Osteocyte (in vitro differentiated cells): ENCODE results near the gene TM7SF2. TPM values are rescaled to one million over a fixed set of nuclear protein-coding genes. Genes with fewer than 3 reads are reported as not detected.

ENCODE experiments used
- DNase-seq: peaks from one replicate; pipeline ENCODE4 v3.0.0; 2021; ENCODE audit warnings: mixed read lengths; ENCODE audit not compliant: unreplicated experiment; ENCODE audit errors: extremely low spot score
- H3K27ac Mint-ChIP-seq: one replicate; pipeline ENCODE4 v1.8.0; 2021; ENCODE audit warnings: mild to moderate bottlenecking, mixed read lengths; ENCODE audit not compliant: unreplicated experiment
- H3K27me3 Mint-ChIP-seq: one replicate; pipeline ENCODE4 v1.8.0; 2021; ENCODE audit warnings: mixed read lengths; ENCODE audit not compliant: unreplicated experiment
- H3K36me3 Mint-ChIP-seq: one replicate; pipeline ENCODE4 v1.8.0; 2021; ENCODE audit warnings: mixed read lengths; ENCODE audit not compliant: unreplicated experiment
- H3K4me1 Mint-ChIP-seq: one replicate; pipeline ENCODE4 v1.8.0; 2021; ENCODE audit warnings: mixed read lengths; ENCODE audit not compliant: unreplicated experiment
- H3K4me3 Mint-ChIP-seq: one replicate; pipeline ENCODE4 v1.8.0; 2021; ENCODE audit warnings: mild to moderate bottlenecking, moderate library complexity, mixed read lengths; ENCODE audit not compliant: unreplicated experiment
- H3K9me3 Mint-ChIP-seq: one replicate; pipeline ENCODE4 v1.8.0; 2021; ENCODE audit warnings: mixed read lengths; ENCODE audit not compliant: unreplicated experiment
- total RNA-seq: library from RNA; stranded (reverse); gene quantifications from 2 replicates; pipeline ENCODE4 v1.2.1, GENCODE V29; 2021
- TF ChIP-seq, protein P1 (sequence below): fragments of 200-600 bp; sonication (generic); IDR thresholded peaks from 2 replicates; pipeline ENCODE4 v1.5.0; 2021; ENCODE audit warnings: antibody characterized with exemption, mild to moderate bottlenecking, moderate library complexity

TM7SF2 gene
- total RNA-seq, 1 donor from 2014 or later = 13.6 TPM

DNA sequence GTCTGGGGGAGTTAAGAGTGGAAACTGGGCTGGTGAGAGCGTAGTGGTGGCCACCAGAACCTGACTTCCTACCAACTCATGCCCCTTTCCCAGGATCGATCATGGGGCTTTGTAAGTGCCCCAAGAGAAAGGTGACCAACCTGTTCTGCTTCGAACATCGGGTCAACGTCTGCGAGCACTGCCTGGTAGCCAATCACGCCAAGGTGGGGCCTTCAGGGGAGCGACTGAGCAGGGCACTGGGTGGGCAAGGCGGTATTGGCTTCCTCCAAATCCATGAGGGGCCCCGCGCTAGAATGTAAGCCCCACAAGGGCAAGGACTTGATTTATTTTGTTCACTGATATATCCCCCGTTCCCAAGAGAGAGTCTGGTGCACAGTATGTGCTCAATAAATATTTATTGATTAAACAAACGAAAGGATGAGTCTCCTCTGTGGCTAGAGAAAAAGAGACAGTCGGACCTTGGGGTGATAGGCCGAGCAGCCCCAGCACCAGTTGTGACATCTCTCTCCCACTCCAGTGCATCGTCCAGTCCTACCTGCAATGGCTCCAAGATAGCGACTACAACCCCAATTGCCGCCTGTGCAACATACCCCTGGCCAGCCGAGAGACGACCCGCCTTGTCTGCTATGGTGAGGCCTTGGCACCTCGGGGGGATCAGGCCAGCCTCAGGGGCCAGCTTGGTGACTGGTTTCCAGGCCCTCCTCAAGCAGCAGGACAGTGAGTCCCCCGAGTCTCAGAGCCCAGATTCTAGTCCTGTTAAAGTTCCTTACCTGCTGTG lies 26.9 kb upstream of the TM7SF2 start:
- no peaks in the 10 kb centered on the region for H3K27me3 Mint-ChIP-seq
- peaks cover 18% of the 10 kb centered on the region for H3K36me3 Mint-ChIP-seq
- no peaks in the 10 kb centered on the region for H3K9me3 Mint-ChIP-seq
- peaks cover 31% of the 10 kb centered on the region for H3K4me1 Mint-ChIP-seq
- peak overlapping the region; percentile 97 for H3K27ac Mint-ChIP-seq
- peak overlapping the region; percentile 93 for H3K4me3 Mint-ChIP-seq
- TF ChIP-seq, protein P1, sequence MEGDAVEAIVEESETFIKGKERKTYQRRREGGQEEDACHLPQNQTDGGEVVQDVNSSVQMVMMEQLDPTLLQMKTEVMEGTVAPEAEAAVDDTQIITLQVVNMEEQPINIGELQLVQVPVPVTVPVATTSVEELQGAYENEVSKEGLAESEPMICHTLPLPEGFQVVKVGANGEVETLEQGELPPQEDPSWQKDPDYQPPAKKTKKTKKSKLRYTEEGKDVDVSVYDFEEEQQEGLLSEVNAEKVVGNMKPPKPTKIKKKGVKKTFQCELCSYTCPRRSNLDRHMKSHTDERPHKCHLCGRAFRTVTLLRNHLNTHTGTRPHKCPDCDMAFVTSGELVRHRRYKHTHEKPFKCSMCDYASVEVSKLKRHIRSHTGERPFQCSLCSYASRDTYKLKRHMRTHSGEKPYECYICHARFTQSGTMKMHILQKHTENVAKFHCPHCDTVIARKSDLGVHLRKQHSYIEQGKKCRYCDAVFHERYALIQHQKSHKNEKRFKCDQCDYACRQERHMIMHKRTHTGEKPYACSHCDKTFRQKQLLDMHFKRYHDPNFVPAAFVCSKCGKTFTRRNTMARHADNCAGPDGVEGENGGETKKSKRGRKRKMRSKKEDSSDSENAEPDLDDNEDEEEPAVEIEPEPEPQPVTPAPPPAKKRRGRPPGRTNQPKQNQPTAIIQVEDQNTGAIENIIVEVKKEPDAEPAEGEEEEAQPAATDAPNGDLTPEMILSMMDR = no peak
- DNase-seq = no peak

DNA sequence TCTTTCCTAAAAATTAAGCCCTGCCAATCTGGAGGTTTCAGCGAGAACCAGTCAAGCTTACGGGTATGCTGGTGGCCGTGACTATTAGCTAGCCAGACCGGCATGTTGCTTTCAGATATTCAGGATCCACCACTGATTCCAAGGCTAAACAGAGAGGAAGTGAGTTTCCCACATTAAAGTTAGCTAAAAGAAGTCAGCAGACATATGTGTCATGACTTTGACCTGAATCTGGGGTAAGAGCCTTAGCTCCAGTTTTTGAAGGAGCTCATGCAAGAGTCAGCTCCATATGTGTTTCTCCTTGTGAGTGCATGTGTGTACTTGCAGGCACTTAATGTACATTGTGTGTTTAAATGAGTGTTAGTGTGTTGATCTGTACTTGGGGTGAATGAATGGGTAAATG lies 26.2 kb upstream of the TM7SF2 start:
- TF ChIP-seq, protein P1 = no peak
- peak overlapping the region; percentile 97 for H3K27ac Mint-ChIP-seq
- H3K27me3 Mint-ChIP-seq = no peaks in the 10 kb centered on the region
- peak overlapping the region; percentile 93 for H3K4me3 Mint-ChIP-seq
- H3K36me3 Mint-ChIP-seq = peaks cover 18% of the 10 kb centered on the region
- H3K9me3 Mint-ChIP-seq = no peaks in the 10 kb centered on the region
- no peak for DNase-seq
- H3K4me1 Mint-ChIP-seq = peaks cover 31% of the 10 kb centered on the region

DNA sequence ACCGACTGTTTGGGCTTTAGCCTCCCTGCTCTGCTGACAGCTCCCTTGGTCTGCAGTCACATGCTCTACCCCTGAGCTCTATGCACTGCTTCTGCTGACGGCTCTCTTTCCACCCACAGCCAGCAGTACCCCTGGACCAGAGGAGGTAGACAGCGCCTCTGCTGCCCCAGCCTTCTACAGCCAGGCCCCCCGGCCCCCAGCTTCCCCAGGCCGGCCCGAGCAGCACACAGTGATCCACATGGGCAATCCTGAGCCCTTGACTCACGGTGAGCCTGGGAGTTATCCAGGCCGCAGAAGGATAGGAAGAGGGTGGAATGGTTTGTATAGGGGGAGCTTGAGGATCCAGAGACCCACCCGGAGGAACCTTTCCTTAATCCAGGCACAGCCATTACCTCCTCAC lies 24.9 kb upstream of the TM7SF2 start:
- Mint-ChIP-seq H3K9me3 (no peaks in the 10 kb centered on the region), H3K27ac (no peak overlapping the region), H3K36me3 (peaks cover 18% of the 10 kb centered on the region), H3K4me3 (no peak overlapping the region), H3K27me3 (no peaks in the 10 kb centered on the region), H3K4me1 (peaks cover 31% of the 10 kb centered on the region)
- DNase-seq = no peak
- TF ChIP-seq, protein P1 = no peak

DNA sequence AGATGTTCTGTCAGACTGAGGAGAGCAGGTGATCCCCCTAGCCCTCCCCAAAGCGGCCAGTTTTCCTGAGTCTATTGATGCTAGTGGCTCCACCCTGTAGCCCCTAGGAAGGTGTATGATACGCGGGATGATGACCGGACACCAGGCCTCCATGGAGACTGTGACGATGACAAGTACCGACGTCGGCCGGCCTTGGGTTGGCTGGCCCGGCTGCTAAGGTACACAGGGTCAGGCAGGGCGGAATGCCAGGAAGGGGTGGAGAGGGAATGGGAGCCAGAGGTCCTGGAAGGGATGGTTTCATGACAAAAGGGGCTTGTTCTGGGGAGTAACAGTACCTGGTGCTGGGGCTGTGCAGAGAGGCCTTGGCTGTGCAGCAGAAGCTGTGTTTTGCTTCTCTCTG lies 24.5 kb upstream of the TM7SF2 start:
- H3K9me3 Mint-ChIP-seq = no peaks in the 10 kb centered on the region
- TF ChIP-seq, protein P1 = no peak

DNA sequence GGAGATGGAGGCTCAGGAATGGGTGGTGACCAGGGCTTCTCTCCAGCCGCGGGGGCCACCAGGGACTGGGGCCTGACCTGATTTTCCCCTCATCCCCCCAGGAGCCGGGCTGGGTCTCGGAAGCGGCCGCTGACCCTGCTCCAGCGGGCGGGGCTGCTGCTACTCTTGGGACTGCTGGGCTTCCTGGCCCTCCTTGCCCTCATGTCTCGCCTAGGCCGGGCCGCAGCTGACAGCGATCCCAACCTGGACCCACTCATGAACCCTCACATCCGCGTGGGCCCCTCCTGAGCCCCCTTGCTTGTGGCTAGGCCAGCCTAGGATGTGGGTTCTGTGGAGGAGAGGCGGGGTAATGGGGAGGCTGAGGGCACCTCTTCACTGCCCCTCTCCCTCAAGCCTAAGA lies 23.8 kb upstream of the TM7SF2 start:
- no peaks in the 10 kb centered on the region for H3K27me3 Mint-ChIP-seq

More for the DNA sequence above, 24.5 kb upstream of the TM7SF2 start:
- peaks cover 31% of the 10 kb centered on the region for H3K4me1 Mint-ChIP-seq
- no peak overlapping the region for H3K4me3 Mint-ChIP-seq
- no peaks in the 10 kb centered on the region for H3K27me3 Mint-ChIP-seq
- no peak overlapping the region for H3K27ac Mint-ChIP-seq
- no peak for DNase-seq
- peaks cover 18% of the 10 kb centered on the region for H3K36me3 Mint-ChIP-seq

More for the DNA sequence above, 23.8 kb upstream of the TM7SF2 start:
- Mint-ChIP-seq H3K36me3 (peaks cover 18% of the 10 kb centered on the region), H3K4me3 (no peak overlapping the region), H3K9me3 (no peaks in the 10 kb centered on the region), H3K27ac (no peak overlapping the region), H3K4me1 (peaks cover 27% of the 10 kb centered on the region)
- no peak for DNase-seq
- TF ChIP-seq, protein P1 = no peak
